Cardiac muscle cell (in vitro differentiated cells and primary cell): ENCODE results near the gene ADPRS. TPM values are rescaled to one million over a fixed set of nuclear protein-coding genes. Genes with fewer than 3 reads are reported as not detected.

ENCODE experiments used
- DNase-seq, 2 donors: peaks; one replicate each; pipeline versions ENCODE4 v3.0.0 to v3.0.0-alpha.2; 2010 to 2017; ENCODE audit warnings: low read depth in 1 of 2, low spot score in 1 of 2
- H3K27ac ChIP-seq: fragments of 200-600 bp; sonication (generic); 2 replicates; pipeline ENCODE4 v1.5.1; 2016
- H3K27me3 ChIP-seq: fragments of 200-600 bp; sonication (generic); 2 replicates; pipeline ENCODE4 v1.6.0; 2016; ENCODE audit warnings: control low read depth
- H3K36me3 ChIP-seq: fragments of 200-600 bp; sonication (generic); 2 replicates; pipeline ENCODE4 v1.5.1; 2016; ENCODE audit warnings: control low read depth
- H3K4me1 ChIP-seq: fragments of 200-600 bp; sonication (generic); 2 replicates; pipeline ENCODE4 v1.8.1; 2017; ENCODE audit warnings: low read depth, mild to moderate bottlenecking, mixed run types
- H3K4me3 ChIP-seq: fragments of 200-600 bp; sonication (generic); 2 replicates; pipeline ENCODE4 v1.5.1; 2016; ENCODE audit warnings: mild to moderate bottlenecking
- H3K9me3 ChIP-seq: fragments of 200-600 bp; sonication (generic); 2 replicates; pipeline ENCODE4 v1.5.1; 2017; ENCODE audit warnings: low read depth, mild to moderate bottlenecking, control low read depth
- polyA plus RNA-seq: library from polyadenylated mRNA; unstranded; fragments of >200 nt; fragmentation: Nextera tagmentation; extraction: Ambion mirVana; gene quantifications from 2 replicates; pipeline ENCODE4 v1.2.1, GENCODE V29; 2016
- total RNA-seq: library from RNA; depleted of rRNA; stranded (reverse); fragments of >200 nt; gene quantifications from 2 replicates; pipeline ENCODE4 v1.2.3, GENCODE V29; 2016
- TF ChIP-seq, protein P1 (sequence below): IDR thresholded peaks from 2 replicates; pipeline ENCODE4 v1.5.1; 2012; ENCODE audit warnings: low read depth, mild to moderate bottlenecking, low read length

ADPRS gene
- total and polyA plus RNA-seq, 2 experiments from 2014 or later, result 59.7 to 68.4 TPM

DNA sequence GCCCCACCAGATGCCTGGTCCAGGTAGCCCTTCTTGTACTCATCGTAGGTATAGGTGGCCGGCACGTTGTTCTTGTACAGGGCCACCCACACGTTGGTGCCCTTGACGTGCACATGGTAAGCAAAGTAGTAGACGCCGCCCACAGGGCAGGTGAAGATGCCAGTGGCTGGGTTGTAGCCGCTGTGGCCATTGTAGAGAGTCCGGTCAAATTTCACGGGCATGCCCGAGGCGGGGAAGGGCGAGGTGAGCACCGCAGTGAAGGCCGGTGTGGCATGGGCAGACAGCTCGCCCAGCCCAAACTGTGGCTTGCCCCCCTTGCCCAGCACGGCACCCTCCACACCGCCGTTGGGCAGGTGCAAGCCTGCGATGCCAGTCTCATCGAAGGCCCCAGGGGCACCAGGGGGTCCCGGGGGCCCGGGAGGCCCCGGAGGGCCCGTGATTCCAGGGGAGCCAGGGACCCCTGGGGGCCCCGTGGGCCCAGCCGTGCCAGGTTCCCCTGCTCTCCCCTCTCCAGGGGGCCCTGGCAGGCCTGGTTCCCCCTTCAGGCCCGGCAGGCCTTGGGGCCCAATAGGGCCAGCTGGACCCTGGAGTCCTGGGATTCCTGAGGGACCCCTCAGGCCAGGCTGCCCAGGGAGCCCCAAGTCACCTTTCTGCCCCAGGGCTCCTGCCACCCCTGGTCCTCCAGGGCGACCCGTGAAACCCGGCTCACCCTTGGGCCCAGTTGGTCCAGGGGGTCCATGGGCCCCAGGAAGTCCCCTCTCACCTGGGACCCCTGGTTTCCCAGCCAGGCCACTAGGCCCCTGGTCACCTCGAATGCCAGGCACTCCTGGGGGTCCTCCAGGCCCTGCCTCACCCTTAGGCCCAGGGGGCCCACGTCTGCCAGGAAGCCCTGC is 9.2 kb downstream of the ADPRS start:
- H3K9me3 ChIP-seq, result no peaks in the 10 kb centered on the region
- no peak for DNase-seq
- H3K4me1 ChIP-seq, result no peaks in the 10 kb centered on the region
- no peak overlapping the region for H3K27ac ChIP-seq
- no peak overlapping the region for H3K4me3 ChIP-seq
- H3K36me3 ChIP-seq, result peaks cover 26% of the 10 kb centered on the region
- TF ChIP-seq, protein P1, sequence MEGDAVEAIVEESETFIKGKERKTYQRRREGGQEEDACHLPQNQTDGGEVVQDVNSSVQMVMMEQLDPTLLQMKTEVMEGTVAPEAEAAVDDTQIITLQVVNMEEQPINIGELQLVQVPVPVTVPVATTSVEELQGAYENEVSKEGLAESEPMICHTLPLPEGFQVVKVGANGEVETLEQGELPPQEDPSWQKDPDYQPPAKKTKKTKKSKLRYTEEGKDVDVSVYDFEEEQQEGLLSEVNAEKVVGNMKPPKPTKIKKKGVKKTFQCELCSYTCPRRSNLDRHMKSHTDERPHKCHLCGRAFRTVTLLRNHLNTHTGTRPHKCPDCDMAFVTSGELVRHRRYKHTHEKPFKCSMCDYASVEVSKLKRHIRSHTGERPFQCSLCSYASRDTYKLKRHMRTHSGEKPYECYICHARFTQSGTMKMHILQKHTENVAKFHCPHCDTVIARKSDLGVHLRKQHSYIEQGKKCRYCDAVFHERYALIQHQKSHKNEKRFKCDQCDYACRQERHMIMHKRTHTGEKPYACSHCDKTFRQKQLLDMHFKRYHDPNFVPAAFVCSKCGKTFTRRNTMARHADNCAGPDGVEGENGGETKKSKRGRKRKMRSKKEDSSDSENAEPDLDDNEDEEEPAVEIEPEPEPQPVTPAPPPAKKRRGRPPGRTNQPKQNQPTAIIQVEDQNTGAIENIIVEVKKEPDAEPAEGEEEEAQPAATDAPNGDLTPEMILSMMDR, result no peak
- H3K27me3 ChIP-seq, result no peaks in the 10 kb centered on the region

DNA sequence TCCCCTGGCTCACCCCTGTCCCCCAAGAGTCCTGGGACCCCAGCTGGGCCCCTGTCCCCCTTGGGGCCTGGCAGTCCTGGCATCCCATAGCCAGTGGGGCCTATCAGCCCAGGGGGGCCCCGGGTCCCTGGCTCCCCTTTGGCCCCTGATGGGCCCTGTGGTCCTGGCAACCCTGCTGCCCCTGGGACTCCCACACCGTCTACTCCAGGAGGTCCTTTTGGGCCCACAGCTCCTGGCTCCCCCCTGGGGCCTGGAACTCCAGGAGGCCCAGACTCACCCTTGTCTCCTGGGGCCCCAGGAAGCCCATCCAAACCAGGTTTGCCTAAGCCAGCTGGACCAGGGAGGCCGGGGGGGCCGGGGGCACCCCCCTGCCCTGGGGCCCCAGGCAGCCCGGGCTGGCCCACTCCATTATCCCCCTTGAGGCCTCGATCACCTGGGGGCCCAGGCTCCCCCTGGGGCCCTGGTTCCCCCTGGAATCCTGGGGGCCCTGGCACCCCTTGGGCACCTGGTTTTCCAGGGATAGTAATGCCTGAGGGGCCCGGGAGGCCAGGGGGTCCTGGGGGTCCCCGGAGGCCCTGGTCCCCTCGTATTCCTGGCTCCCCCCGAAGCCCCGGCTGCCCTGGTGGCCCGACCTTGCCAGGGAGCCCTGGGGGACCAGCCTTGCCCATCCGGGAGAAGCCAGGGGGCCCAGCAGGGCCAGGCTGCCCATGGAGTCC is 10.1 kb downstream of the ADPRS start:
- Histone ChIP-seq H3K4me1 (no peaks in the 10 kb centered on the region), H3K27ac (no peak overlapping the region), H3K36me3 (peaks cover 17% of the 10 kb centered on the region), H3K4me3 (no peak overlapping the region), H3K9me3 (no peaks in the 10 kb centered on the region), H3K27me3 (no peaks in the 10 kb centered on the region)
- TF ChIP-seq, protein P1, result no peak
- no peak for DNase-seq

DNA sequence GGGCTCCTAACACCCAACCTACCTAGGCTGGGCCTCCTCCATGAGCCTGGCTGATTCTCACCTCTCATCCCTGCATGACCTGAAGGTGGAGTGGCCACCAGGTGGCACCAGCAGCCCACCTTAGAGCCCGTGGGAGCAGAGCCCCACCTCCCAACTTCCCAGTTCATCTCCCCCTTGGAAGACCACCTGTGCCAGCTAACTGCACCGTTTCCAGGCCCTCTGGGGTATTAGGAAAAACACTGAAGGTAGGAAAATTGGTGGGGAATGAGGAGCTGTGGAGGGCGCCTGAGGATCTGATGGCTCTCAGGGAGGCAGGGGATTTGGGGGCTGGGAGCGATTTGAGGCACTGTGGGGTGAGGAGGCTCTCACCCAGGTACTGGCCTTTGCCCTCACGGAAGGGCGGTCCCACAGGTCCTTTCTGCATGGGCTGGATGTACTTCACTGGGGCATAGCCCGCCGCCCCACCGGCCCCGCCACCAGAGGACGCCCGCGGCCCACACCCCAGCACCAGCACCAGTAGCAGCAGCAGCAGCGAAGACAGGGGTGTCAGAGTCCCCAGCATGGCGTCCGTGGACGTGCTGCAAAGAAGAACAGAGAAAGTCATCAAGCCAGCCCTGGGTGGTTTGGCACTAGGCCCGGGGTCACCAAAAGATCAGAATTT is 11.1 kb downstream of the ADPRS start:
- DNase-seq, result peak; percentile 82 to 84
- Histone ChIP-seq H3K4me3 (no peak overlapping the region), H3K36me3 (peaks cover 7% of the 10 kb centered on the region), H3K4me1 (no peaks in the 10 kb centered on the region), H3K27me3 (no peaks in the 10 kb centered on the region), H3K27ac (no peak overlapping the region), H3K9me3 (no peaks in the 10 kb centered on the region)
- TF ChIP-seq, protein P1, result peak; percentile 65

DNA sequence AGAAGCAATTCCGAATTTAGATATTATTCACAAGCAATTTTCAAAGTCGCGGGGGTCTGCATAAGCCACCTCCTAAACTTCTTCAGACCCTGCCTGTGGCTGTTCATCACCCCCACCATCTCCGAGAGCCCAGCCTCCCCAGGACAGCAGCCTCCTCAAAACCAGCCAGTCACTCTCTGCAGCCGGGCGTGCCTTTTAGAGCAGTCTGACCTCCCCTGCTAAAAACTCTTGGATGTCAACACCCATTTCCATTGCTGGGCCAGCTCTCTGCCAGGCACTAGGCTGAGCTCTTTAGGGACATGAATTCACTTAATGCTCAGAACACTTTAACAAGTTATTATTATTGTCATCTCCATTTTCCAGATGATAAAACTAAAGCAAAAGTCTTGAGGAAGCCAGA is 11.7 kb downstream of the ADPRS start:
- Histone ChIP-seq H3K27me3 (no peaks in the 10 kb centered on the region), H3K36me3 (peaks cover 4% of the 10 kb centered on the region), H3K4me1 (no peaks in the 10 kb centered on the region), H3K9me3 (no peaks in the 10 kb centered on the region), H3K4me3 (no peak overlapping the region), H3K27ac (no peak overlapping the region)
- TF ChIP-seq, protein P1, result no peak
- DNase-seq, result no peak

DNA sequence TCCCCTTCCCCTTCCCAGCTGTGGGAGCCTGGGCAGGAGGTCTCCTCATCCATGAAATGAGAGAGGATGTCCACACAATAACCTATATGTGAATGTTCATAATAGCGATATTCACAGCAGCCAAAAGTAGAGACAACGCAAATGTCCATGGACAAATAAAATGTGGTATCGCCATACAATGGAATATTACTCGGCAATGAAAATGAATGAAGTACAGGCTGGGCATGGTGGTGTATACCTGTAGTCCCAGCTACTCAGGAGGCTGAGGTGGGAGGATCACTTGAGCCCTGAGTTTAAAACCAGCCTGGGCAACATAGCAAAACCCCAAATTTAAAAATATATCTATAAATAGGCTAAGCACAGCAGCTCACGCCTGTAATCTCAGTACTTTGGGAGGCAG is 12.9 kb downstream of the ADPRS start:
- Histone ChIP-seq H3K4me1 (no peaks in the 10 kb centered on the region), H3K27me3 (no peaks in the 10 kb centered on the region), H3K27ac (no peak overlapping the region), H3K4me3 (no peak overlapping the region), H3K9me3 (no peaks in the 10 kb centered on the region), H3K36me3 (no peaks in the 10 kb centered on the region)
- TF ChIP-seq, protein P1, result no peak
- DNase-seq, result no peak
